Measurements from ENCODE around the gene HLA-G.

- TF ChIP-seq CTCF (IDR thresholded peaks at IDR 0.05), result no peak
- TF ChIP-seq TAF1 (IDR thresholded peaks at IDR 0.05; ENCODE audit: borderline replicate concordance, low read depth, low read length), result no peak
Observed at GRCh38 chr6:29829766-29830165, 2.1 kb downstream of the HLA-G start.

Measured in SK-N-SH (cell line).